ENCODE results near the gene FKBP7.
"Not testable (repeated sequence)": the region's sequence is repeated elsewhere in the genome, so short reads cannot be mapped to it uniquely, and the experiment has no call there.

The FKBP7 gene

DNA sequence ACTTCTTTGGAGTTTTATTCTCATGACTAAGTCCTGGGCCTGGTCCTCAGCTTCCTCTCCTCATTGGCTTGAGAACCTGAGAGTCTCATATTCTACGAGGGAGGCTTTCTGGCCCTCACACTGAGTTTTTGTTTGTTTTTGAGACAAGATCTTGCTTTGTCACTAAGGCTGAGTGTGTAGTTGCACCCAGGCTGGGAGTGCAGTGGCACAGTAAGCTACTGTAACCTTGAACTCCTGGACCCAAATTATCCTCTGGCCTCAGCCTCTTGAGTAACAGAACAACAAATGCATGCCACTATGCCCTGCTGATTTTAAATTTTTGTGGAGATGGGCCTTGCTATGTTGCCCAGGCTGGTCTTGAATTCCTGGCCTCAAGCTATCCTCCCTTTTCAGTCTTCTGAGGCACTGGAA lies 50.0 kb downstream of the FKBP7 start:
- TF ChIP-seq, protein P1, sequence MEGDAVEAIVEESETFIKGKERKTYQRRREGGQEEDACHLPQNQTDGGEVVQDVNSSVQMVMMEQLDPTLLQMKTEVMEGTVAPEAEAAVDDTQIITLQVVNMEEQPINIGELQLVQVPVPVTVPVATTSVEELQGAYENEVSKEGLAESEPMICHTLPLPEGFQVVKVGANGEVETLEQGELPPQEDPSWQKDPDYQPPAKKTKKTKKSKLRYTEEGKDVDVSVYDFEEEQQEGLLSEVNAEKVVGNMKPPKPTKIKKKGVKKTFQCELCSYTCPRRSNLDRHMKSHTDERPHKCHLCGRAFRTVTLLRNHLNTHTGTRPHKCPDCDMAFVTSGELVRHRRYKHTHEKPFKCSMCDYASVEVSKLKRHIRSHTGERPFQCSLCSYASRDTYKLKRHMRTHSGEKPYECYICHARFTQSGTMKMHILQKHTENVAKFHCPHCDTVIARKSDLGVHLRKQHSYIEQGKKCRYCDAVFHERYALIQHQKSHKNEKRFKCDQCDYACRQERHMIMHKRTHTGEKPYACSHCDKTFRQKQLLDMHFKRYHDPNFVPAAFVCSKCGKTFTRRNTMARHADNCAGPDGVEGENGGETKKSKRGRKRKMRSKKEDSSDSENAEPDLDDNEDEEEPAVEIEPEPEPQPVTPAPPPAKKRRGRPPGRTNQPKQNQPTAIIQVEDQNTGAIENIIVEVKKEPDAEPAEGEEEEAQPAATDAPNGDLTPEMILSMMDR (IDR thresholded peaks at IDR 0.05; ENCODE audit: insufficient read depth, low read depth, low read length, missing control alignments): no peak

DNA sequence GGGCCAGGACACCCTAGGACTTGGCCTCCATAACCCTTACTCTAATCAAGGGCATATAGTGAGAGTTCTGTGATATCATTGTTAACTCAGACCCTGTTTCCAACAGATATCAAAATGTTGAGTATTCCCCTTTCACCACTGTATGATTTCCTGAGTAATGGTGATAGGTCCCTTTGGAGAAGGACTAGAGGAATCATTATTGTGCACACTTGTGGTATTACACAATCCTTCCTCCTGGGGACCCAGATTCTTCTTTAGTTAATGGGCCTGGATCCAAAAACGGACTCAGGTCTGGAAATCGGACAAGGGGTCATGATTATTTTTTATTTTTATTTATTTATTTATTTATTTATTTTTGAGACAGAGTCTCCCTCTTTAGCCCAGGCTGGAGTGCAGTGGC lies 50.9 kb downstream of the FKBP7 start:
- TF ChIP-seq, protein P1 (IDR thresholded peaks at IDR 0.05; ENCODE audit: insufficient read depth, low read depth, low read length, missing control alignments): no peak
- H3K4me3 ChIP-seq (ENCODE audit: low read length): no peak overlapping the region
- no peak for DNase-seq (ENCODE audit: low read depth)

More for the DNA sequence above, 50.0 kb downstream of the FKBP7 start:
- H3K4me3 ChIP-seq (ENCODE audit: low read length): no peak overlapping the region
- DNase-seq (ENCODE audit: low read depth): no peak

DNA sequence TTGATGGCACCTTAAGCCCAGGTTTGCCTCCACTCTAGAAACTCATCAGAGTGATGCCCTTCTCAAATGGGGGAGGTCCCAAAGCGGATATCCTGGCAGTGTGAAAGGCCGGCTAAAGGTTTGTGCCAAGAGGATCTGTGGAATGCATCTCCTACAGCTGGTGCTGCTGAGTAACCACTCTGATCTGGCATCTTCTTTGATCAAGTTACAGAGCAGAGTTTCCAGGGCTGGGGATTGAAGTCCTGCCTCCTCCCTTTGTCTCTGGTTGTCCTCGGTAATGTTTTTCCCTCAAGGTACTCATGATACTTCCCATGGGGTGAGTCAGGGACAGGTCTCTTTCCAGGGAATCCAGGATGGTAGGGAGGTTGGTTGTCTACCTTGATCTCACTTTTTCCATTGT lies 52.0 kb downstream of the FKBP7 start:
- no peak overlapping the region for H3K4me3 ChIP-seq (ENCODE audit: low read length)
- TF ChIP-seq, protein P1 (IDR thresholded peaks at IDR 0.05; ENCODE audit: insufficient read depth, low read depth, low read length, missing control alignments): no peak
- DNase-seq (ENCODE audit: low read depth): peak; percentile 63

DNA sequence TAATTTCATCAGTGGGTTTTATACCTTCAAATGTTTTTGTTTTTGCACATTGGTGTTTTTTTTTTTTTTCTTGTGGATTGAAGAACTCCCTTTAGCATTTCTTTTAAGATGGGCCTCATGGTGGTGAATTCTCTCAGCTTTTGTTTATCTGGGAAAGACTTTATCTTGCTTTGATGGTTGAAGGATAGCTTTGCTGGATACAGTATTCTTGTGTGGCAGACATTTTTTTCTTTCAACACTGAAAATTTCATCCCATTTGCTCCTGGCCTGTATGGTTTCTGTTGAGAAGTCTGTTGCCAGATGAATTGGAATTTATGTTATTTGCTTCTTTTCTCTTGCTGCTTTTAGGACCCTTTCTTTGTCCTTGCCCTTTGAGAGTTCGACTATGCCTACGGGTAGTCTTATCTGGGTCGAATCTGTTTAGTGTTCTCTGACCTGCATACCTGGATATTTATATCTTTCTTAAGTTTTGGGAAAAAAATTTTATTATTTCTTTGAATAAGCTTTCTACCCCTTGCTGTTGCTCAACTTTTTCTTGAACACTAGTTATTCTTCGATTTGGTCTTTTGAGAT lies 53.1 kb downstream of the FKBP7 start:
- H3K4me3 ChIP-seq (ENCODE audit: low read length): no peak overlapping the region
- TF ChIP-seq, protein P1 (IDR thresholded peaks at IDR 0.05; ENCODE audit: insufficient read depth, low read depth, low read length, missing control alignments): no peak
- no peak for DNase-seq (ENCODE audit: low read depth)

DNA sequence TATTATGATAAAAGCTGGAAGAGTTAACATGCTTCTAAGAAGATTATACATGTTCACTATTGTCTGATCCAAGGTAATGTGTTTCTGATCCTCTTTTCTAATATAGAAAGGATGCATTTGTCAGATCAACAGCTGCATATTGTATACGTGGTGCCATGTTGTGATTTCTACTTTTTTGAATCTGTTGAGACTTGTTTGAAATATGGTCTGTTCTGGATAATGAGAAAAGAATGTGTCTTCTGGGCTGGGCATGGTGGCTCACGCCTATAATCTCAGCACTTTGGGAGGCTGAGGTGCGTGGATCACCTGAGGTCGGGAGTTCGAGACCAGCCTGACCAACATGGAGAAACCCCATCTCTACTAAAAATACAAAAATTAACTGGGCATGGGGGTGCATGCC lies 54.7 kb downstream of the FKBP7 start:
- H3K4me3 ChIP-seq (ENCODE audit: low read length): not testable (repeated sequence)
- peak; percentile 61 for DNase-seq (ENCODE audit: low read depth)

DNA sequence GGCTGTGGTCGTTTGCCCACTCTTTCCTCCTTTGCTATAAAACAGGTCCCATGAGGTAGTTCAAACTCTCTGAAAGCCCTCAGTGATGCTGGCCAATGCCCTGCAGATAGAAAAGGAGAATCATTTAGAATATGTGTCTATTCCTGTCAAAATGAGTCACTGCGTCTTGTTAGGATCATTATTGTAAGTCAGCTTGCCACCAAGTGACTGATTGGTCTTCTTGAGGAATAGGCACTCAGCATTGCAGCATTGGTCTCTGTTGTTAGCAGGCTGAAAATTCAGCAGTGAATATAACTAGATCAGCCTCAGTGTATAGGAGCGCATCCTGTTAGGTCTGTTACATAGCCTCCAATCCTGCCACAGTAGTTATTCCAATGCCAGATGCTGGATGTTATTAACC lies 56.3 kb downstream of the FKBP7 start:
- DNase-seq (ENCODE audit: low read depth): peak; percentile 62
- TF ChIP-seq, protein P1 (IDR thresholded peaks at IDR 0.05; ENCODE audit: insufficient read depth, low read depth, low read length, missing control alignments): no peak
- H3K4me3 ChIP-seq (ENCODE audit: low read length): no peak overlapping the region

DNA sequence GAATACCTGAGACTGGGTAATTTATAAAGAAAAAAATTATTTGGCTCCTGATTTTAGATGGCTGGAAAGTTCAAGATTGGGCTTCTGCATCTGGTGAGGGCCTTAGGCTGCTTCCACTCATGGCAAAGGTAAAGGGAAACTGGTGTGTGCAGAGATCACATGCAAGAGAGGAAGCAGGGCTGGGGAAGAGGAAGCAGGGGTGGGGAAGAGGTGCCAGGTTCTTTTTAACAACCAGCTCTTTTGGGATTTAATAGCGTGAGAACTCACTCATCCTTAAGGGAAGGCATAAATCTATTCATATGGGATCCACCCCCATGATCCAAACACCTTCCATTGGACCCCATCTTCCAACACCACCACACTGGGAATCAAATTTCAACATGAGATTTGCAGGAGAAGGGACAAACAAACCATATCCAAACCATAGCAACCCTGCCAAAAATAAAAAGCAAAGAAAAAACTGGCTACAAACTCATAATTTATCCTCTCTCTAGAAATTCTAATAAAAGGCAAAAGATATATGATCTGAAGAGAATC lies 57.9 kb downstream of the FKBP7 start:
- TF ChIP-seq, protein P1 (IDR thresholded peaks at IDR 0.05; ENCODE audit: insufficient read depth, low read depth, low read length, missing control alignments): no peak

More for the DNA sequence above, 57.9 kb downstream of the FKBP7 start:
- no peak for DNase-seq (ENCODE audit: low read depth)
- H3K4me3 ChIP-seq (ENCODE audit: low read length): no peak overlapping the region
